A549 (cell line): ENCODE results near the gene IRS2. TPM values are rescaled to one million over a fixed set of nuclear protein-coding genes. Genes with fewer than 3 reads are reported as not detected.

Experiments used
- ATAC-seq, 2 experiments: fragments of 200-7000 bp in 1 of 2; fragments of >200 bp in 1 of 2; cut with Nextera tagmentation in 1 of 2; cut with Tn5 transposase in 1 of 2; 3 replicates each; pipeline versions ENCODE4 v1.8.0 to v1.9.1; 2018 to 2020; ENCODE audit warnings: mild to moderate bottlenecking in 1 of 2, moderate library complexity in 1 of 2
- CTCF ChIA-PET: fragments of 300-600 bp; sonication (Branson Sonifier 250); formaldehyde crosslinking; extraction: SDS; loops from one replicate; lab custom pipeline; 2021; ENCODE audit warnings: antibody characterized with exemption, inconsistent platforms; lab: Yijun Ruan, JAX
- POLR2A ChIA-PET: fragments of 350-600 bp; formaldehyde crosslinking; extraction: SDS; loops from one replicate; lab custom pipeline; 2021; ENCODE audit warnings: antibody characterized with exemption, inconsistent platforms; lab: Yijun Ruan, JAX
- DNase-seq, 2 experiments: peaks; one replicate each; pipeline versions ENCODE4 v3.0.0 to v3.0.0-alpha.2; 2011 to 2016; ENCODE audit warnings: low read depth in 1 of 2, low spot score in 1 of 2
- FAIRE-seq: peaks from 2 replicates; lab custom pipeline; 2011; peaks lifted over from hg19 to GRCh38; lab: Jason Lieb, UNC
- H3K27ac ChIP-seq, 2 experiments: fragments of >200 bp; sonication (Bioruptor Twin); formaldehyde crosslinking; 3 replicates each; pipeline ENCODE4 v1.5.1; 2016 to 2017
- H3K4me1 ChIP-seq: fragments of >200 bp; sonication (Bioruptor Twin); formaldehyde crosslinking; 3 replicates; pipeline ENCODE4 v1.6.1; 2016
- H3K4me2 ChIP-seq: fragments of >200 bp; sonication (Bioruptor Twin); formaldehyde crosslinking; 3 replicates; pipeline ENCODE4 v1.6.1; 2016
- H3K4me3 ChIP-seq: fragments of >200 bp; sonication (Bioruptor Twin); formaldehyde crosslinking; 3 replicates; pipeline ENCODE4 v1.5.1; 2016
- H3K9me3 ChIP-seq: fragments of >200 bp; sonication (Bioruptor Twin); formaldehyde crosslinking; 3 replicates; pipeline ENCODE4 v1.6.1; 2016
- ATOH8 ChIP-seq: fragments of 250-450 bp; sonication (Bioruptor Pico); IDR thresholded peaks from 2 replicates; pipeline ENCODE4 v1.5.0; 2020; ENCODE audit warnings: low read depth, mild to moderate bottlenecking, moderate library complexity
- CBX8 ChIP-seq: fragments of 200-600 bp; sonication (generic); IDR thresholded peaks from 2 replicates; pipeline ENCODE4 v1.6.1; 2016
- CEBPB ChIP-seq, 2 experiments: fragments of >200 bp in 1 of 2; sonication (Bioruptor Twin) in 1 of 2; formaldehyde crosslinking in 1 of 2; IDR thresholded peaks; 2 replicates each; pipeline ENCODE4 v1.6.1; 2012 to 2016
- ESRRA ChIP-seq: fragments of 150-350 bp; IDR thresholded peaks from 2 replicates; pipeline ENCODE4 v1.6.1; 2014; ENCODE audit warnings: mild to moderate bottlenecking, low read length, borderline replicate concordance
- GATA3 ChIP-seq: IDR thresholded peaks from 2 replicates; pipeline ENCODE4 v1.6.1; 2012; ENCODE audit warnings: borderline replicate concordance
- HDAC2 ChIP-seq: fragments of 200-600 bp; sonication (generic); IDR thresholded peaks from 2 replicates; pipeline ENCODE4 v1.6.1; 2016
- HES2 ChIP-seq: fragments of >200 bp; sonication (Bioruptor Twin); formaldehyde crosslinking; IDR thresholded peaks from 2 replicates; pipeline ENCODE4 v1.6.1; 2016
- HOXA7 ChIP-seq: fragments of 250-450 bp; sonication (Bioruptor Pico); IDR thresholded peaks from 2 replicates; pipeline ENCODE4 v1.5.0; 2020; ENCODE audit warnings: mild to moderate bottlenecking, moderate library complexity
- HOXB13 ChIP-seq: fragments of 250-450 bp; sonication (Bioruptor Pico); IDR thresholded peaks from 2 replicates; pipeline ENCODE4 v1.5.0; 2020; ENCODE audit warnings: low read depth, mild to moderate bottlenecking, moderate library complexity
- KDM5A ChIP-seq: fragments of 200-600 bp; sonication (generic); IDR thresholded peaks from 2 replicates; pipeline ENCODE4 v1.6.1; 2016; ENCODE audit warnings: antibody characterized with exemption, mild to moderate bottlenecking
- MAX ChIP-seq: IDR thresholded peaks from 2 replicates; pipeline ENCODE4 v1.6.1; 2012
- MYC ChIP-seq: IDR thresholded peaks from 2 replicates; pipeline ENCODE4 v1.6.1; 2012; ENCODE audit warnings: mild to moderate bottlenecking, inconsistent platforms, low read length, improper control_type of control experiment, borderline replicate concordance
- NR3C1 ChIP-seq: fragments of >200 bp; sonication (Bioruptor Twin); formaldehyde crosslinking; IDR thresholded peaks from 3 replicates; pipeline ENCODE4 v1.6.1; 2017
- PBX3 ChIP-seq: IDR thresholded peaks from 2 replicates; pipeline ENCODE4 v1.6.1; 2012
- RAD21 ChIP-seq, 2 experiments: fragments of >200 bp in 1 of 2; sonication (Bioruptor Twin) in 1 of 2; formaldehyde crosslinking in 1 of 2; IDR thresholded peaks in 1 of 2; conservative IDR thresholded peaks in 1 of 2; 2 replicates in 1 of 2; 3 replicates in 1 of 2; pipeline ENCODE4 v1.6.1; 2012 to 2018; ENCODE audit warnings: inconsistent platforms in 1 of 2
- REST ChIP-seq: fragments of 200-600 bp; sonication (generic); IDR thresholded peaks from 2 replicates; pipeline ENCODE4 v1.6.1; 2016; ENCODE audit warnings: antibody characterized with exemption, mild to moderate bottlenecking, moderate library complexity
- TFCP2L1 ChIP-seq: fragments of 250-450 bp; sonication (Bioruptor Pico); IDR thresholded peaks from 2 replicates; pipeline ENCODE4 v1.5.0; 2021; ENCODE audit warnings: mild to moderate bottlenecking
- USF2 ChIP-seq: fragments of 450-650 bp; IDR thresholded peaks from 2 replicates; pipeline ENCODE4 v1.6.1; 2014; ENCODE audit warnings: antibody characterized with exemption
- ZC3H11A ChIP-seq: fragments of 450-650 bp; IDR thresholded peaks from 2 replicates; pipeline ENCODE4 v1.6.1; 2014; ENCODE audit warnings: antibody characterized with exemption, mild to moderate bottlenecking
- ZFP36 ChIP-seq: fragments of 450-650 bp; IDR thresholded peaks from 2 replicates; pipeline ENCODE4 v1.6.1; 2014; ENCODE audit warnings: borderline replicate concordance; ENCODE audit not compliant: partially characterized antibody
- ZNF302 ChIP-seq: fragments of 250-450 bp; sonication (Bioruptor Pico); IDR thresholded peaks from 2 replicates; pipeline ENCODE4 v1.9.0; 2021; ENCODE audit warnings: inconsistent platforms, mild to moderate bottlenecking, moderate library complexity
- WGBS: methylation state at CpG from one replicate; pipeline ENCODE4 v1.1.6; 2017; ENCODE audit errors: missing lambda C conversion rate; 5-methylcytosine and 5-hydroxymethylcytosine counted together
- polyA plus RNA-seq, 4 experiments: library from polyadenylated mRNA; depleted of rRNA in 3 of 4; stranded (reverse); fragments of >200 nt; fragmentation: RNase III in 1 of 4; extraction: RNeasy Plus Mini Kit Qiagen cat#74134 plus additional on column Dnase treatment in 1 of 4; gene quantifications; 2 replicates in 3 of 4; 3 replicates in 1 of 4; pipeline ENCODE4 v1.2.3, GENCODE V29; 2011 to 2017

IRS2 gene
- polyA plus RNA-seq, 2 of the 4 experiments (the other 2 are of a cell fraction), result 4.8 to 12.3 TPM

GRCh38 chr13:109759609-109760008, 26.8 kb downstream of the IRS2 start (continued):
- TF ChIP-seq REST (no peak), HOXB13 (CRISPR knock-in tag) (no peak), ZC3H11A (no peak), PBX3 (no peak)
- TF ChIP-seq, all 56 proteins: peak for 0

GRCh38 chr13:109758937-109759480, 27.4 kb downstream of the IRS2 start:
- ChIA-PET CTCF (interaction anchor here (1.5 kb wide), 1 partner anchor 8 kb away, joined by 3 read pairs; no protein-coding TSS in a partner anchor), POLR2A (interaction anchor here (0.7 kb wide), 1 partner anchor 359 kb away, joined by 7 read pairs; no protein-coding TSS in a partner anchor)
- 87% methylated on average over 15 of the region's 15 CpGs for WGBS
- Histone ChIP-seq H3K9me3 (no peaks in the 10 kb centered on the region), H3K27ac (no peak overlapping the region), H3K4me2 (no peak overlapping the region), H3K4me1 (peaks cover 23% of the 10 kb centered on the region; the same call in 2 of the 3 replicates), H3K4me3 (no peak overlapping the region)
- DNase-seq, result no peak
- peak in 1 of 2 experiments; percentile 22; a peak in 3 of 6 replicates for ATAC-seq
- FAIRE-seq, result no peak
- TF ChIP-seq CBX8 (no peak), HOXA7 (no peak), NR3C1 (no peak), KDM5A (no peak), ZC3H11A (no peak), ZNF302 (CRISPR knock-in tag) (no peak), MAX (no peak), USF2 (no peak), ZFP36 (no peak), CEBPB (IDR thresholded peaks at IDR 0.05) (no peak), ESRRA (no peak), GATA3 (no peak), PBX3 (no peak)

GRCh38 chr13:109756778-109757177, 29.6 kb downstream of the IRS2 start:
- 79% methylated on average over 5 of the region's 5 CpGs for WGBS
- FAIRE-seq (no peak), DNase-seq (no peak), ATAC-seq (no peak)
- ChIA-PET CTCF (interaction anchor here (1.2 kb wide), 1 partner anchor 796 kb away, joined by 3 read pairs; no protein-coding TSS in a partner anchor), POLR2A (no interaction called here)
- H3K4me2 ChIP-seq, result no peak overlapping the region
- no peaks in the 10 kb centered on the region for H3K9me3 ChIP-seq
- no peak overlapping the region for H3K27ac ChIP-seq
- H3K4me1 ChIP-seq, result peaks cover 13% of the 10 kb centered on the region; the same call in 2 of the 3 replicates
- H3K4me3 ChIP-seq, result no peak overlapping the region
- TF ChIP-seq HES2, result no peak
- TF ChIP-seq ATOH8 (CRISPR knock-in tag), result no peak
- TF ChIP-seq ZNF302 (CRISPR knock-in tag), result no peak
- TF ChIP-seq MYC, result no peak
- no peak for TF ChIP-seq HDAC2
- TF ChIP-seq ZC3H11A, result no peak
- TF ChIP-seq TFCP2L1 (CRISPR knock-in tag), result no peak
- TF ChIP-seq MAX, result no peak
- no peak for TF ChIP-seq RAD21 (conservative IDR thresholded peaks at IDR 0.05 in 1 of 2, IDR thresholded peaks at IDR 0.05 in 1 of 2)
